PFSK-1 (cell line): ENCODE results near the gene SFRP5.

Experiments
- FOXP2 ChIP-seq: optimal IDR thresholded peaks from 2 replicates; pipeline ENCODE3; 2011; ENCODE audit warnings: borderline replicate concordance, control low read depth, inconsistent platforms; ENCODE audit not compliant: insufficient read depth; ENCODE audit errors: extremely low read length, extremely low read depth
- POLR2AphosphoS5 ChIP-seq: IDR thresholded peaks from 2 replicates; pipeline ENCODE4 v1.6.1; 2012; ENCODE audit warnings: low read depth, mild to moderate bottlenecking, control low read depth, low read length, moderate library complexity
- SIN3A ChIP-seq: IDR thresholded peaks from 2 replicates; pipeline ENCODE4 v1.6.1; 2012; ENCODE audit warnings: mild to moderate bottlenecking, low read length, moderate library complexity, borderline replicate concordance; ENCODE audit not compliant: insufficient read depth
- TAF1 ChIP-seq: IDR thresholded peaks from 2 replicates; pipeline ENCODE4 v1.6.1; 2012; ENCODE audit warnings: low read length, control low read depth, borderline replicate concordance; ENCODE audit not compliant: insufficient read depth
- TF ChIP-seq, protein P1 (sequence below), 2 experiments: IDR thresholded peaks; 2 replicates each; pipeline versions ENCODE4 v1.6.1 to v1.8.0; 2011 to 2012; ENCODE audit warnings: low read depth in 2 of 2, low read length in 2 of 2, control low read depth in 1 of 2, inconsistent platforms in 1 of 2, mild to moderate bottlenecking in 1 of 2, moderate library complexity in 1 of 2; ENCODE audit not compliant: insufficient read depth in 1 of 2

SFRP5 gene

DNA sequence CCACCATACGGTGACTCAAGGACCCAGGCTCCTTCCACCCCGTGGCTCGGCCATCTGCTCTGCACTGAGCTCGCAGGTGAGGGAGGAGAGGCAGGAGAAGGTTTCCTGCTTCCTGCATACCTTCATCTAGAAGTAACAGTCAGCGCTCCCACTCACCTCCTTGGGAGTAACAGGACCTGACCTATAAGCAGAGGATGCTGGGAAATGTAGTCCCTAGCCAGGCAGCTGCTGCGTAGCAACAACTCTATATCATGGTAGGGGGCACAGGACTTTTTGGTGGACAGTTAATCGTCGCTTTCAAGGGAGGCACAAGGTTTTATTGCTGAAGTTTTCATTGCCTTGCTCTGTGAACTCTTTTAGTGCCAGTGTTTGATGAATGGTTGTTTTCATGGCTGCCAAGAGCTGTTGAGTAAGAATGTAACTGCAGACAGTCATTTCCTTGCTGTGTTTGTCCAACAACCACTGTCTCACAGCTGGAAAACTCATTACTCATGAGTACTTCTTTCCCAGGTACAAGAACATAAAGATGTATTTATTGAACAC is 45.1 kb downstream of the SFRP5 start:
- TF ChIP-seq, protein P1, sequence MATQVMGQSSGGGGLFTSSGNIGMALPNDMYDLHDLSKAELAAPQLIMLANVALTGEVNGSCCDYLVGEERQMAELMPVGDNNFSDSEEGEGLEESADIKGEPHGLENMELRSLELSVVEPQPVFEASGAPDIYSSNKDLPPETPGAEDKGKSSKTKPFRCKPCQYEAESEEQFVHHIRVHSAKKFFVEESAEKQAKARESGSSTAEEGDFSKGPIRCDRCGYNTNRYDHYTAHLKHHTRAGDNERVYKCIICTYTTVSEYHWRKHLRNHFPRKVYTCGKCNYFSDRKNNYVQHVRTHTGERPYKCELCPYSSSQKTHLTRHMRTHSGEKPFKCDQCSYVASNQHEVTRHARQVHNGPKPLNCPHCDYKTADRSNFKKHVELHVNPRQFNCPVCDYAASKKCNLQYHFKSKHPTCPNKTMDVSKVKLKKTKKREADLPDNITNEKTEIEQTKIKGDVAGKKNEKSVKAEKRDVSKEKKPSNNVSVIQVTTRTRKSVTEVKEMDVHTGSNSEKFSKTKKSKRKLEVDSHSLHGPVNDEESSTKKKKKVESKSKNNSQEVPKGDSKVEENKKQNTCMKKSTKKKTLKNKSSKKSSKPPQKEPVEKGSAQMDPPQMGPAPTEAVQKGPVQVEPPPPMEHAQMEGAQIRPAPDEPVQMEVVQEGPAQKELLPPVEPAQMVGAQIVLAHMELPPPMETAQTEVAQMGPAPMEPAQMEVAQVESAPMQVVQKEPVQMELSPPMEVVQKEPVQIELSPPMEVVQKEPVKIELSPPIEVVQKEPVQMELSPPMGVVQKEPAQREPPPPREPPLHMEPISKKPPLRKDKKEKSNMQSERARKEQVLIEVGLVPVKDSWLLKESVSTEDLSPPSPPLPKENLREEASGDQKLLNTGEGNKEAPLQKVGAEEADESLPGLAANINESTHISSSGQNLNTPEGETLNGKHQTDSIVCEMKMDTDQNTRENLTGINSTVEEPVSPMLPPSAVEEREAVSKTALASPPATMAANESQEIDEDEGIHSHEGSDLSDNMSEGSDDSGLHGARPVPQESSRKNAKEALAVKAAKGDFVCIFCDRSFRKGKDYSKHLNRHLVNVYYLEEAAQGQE (IDR thresholded peaks at IDR 0.05; ENCODE audit: insufficient read depth in 1 of 2, low read depth in 2 of 2, low read length in 2 of 2) = no peak
- TF ChIP-seq TAF1 (no peak), FOXP2 (no peak), SIN3A (no peak)

DNA sequence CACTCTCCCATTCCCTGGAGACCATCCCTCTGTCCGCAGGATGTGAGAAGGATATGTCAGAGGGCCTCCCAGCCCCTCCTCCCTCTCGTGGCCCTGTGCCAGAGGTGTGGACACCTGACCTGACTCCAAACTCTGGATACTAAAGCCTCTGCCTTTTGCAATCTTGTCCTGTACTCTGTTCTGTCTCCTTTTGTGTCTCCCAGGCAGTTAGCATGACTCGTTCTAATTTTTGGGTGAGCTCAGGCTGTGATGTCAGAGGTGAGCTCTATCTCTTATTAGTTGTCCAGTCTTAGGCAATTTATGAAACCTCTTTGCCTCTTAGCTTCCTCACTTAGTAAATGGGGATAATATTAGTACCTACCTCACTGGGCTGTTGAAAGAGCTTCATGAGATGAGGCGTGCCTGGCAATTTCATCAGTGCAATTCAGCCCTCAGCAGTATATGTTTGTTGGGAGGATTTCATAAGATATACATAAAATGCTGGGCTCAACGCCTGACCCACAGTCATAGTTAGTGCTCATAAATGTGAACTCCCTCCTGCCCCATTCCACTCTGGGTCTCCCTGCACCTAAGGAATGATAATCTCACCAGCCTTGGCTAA is 47.4 kb downstream of the SFRP5 start:
- TF ChIP-seq FOXP2 = no peak
- no peak for TF ChIP-seq SIN3A
- TF ChIP-seq TAF1 = no peak
- no peak for TF ChIP-seq POLR2AphosphoS5
- TF ChIP-seq, protein P1 (IDR thresholded peaks at IDR 0.05; ENCODE audit: insufficient read depth in 1 of 2, low read depth in 2 of 2, low read length in 2 of 2) = no peak

DNA sequence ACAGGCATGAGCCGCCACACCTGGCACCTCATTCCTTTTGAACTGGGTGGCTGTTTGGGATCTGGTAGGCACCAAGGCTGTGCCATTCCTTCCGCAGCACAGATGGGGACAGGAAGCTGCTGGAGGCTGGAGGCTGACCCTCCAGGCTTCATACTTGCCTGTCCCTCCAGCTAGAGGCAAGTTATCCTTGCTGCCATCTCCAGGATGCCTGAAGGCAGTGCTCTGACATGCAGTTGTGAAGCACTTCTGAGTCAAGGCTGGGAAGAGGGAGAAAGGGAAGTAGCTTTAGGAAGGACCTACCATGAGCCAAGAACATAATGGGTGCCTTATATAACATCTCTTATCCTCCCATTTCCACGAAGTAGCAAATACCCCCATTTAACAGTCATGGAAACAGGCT is 48.8 kb downstream of the SFRP5 start:
- TF ChIP-seq POLR2AphosphoS5 (no peak), TAF1 (no peak), SIN3A (no peak), FOXP2 (no peak)
- TF ChIP-seq, protein P1 (IDR thresholded peaks at IDR 0.05; ENCODE audit: insufficient read depth in 1 of 2, low read depth in 2 of 2, low read length in 2 of 2) = no peak

DNA sequence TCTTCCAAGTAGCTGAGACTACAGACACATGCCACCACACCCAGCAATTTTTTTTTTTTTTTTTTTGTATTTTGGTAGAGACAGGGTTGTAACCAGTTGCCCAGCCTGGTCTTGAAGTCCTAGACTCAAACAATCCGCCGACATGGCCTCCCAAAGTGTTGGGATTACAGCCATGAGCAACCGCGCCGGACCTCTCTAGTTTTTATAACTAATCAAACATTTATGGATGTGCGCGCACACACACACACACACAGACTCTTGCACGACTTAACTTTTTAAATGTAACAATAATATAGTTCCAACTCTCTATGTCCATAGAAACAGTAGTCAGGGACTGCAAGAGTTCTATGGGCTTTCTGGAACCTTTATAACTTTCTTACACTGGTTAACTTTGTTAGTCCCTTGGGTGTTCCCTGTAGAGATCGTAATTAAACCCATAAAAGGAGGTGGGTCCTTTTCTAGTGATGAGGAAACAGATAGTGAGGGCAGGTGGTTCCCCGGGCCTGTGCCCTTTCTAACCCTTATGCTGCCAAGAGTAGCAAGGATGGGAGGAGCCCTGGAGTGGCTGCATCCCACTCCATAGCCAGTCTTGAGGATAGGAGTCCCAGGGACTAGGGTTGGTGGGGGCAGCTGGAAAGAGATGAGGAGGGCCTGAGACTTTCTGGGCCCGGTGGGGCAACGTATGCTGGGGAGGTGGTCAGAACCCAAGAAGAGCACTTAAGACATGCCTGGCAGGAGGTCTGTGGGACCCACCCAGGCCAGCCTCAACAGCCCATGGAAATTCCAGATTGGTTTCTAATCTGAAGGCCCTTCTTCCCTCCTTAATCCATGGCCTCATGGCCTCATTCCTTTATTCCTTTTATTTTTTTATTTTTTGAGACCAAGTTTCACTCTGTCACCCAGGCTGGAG is 49.7 kb downstream of the SFRP5 start:
- no peak for TF ChIP-seq TAF1
- TF ChIP-seq FOXP2 = no peak
- TF ChIP-seq POLR2AphosphoS5 = no peak
- TF ChIP-seq, protein P1 (IDR thresholded peaks at IDR 0.05; ENCODE audit: insufficient read depth in 1 of 2, low read depth in 2 of 2, low read length in 2 of 2) = no peak
- no peak for TF ChIP-seq SIN3A
